HT-29 (cell line): Measurements from ENCODE around the gene FAM98C. TPM values are rescaled to one million over a fixed set of nuclear protein-coding genes. Genes with fewer than 3 reads are reported as not detected.

Experiments
- DNase-seq: peaks from one replicate; pipeline ENCODE4 v3.0.0-alpha.2; 2015; ENCODE audit warnings: low spot score
- total RNA-seq: library from RNA; depleted of rRNA; stranded (reverse); fragments of >200 nt; shearing (Covaris generic); gene quantifications from 2 replicates; pipeline ENCODE4 v1.2.3, GENCODE V29; 2014; rRNA removed

Gene FAM98C
- total RNA-seq, 1 experiment from 2014 or later = 49.5 TPM

- DNase-seq = no peak
Observed at GRCh38 chr19:38453596-38453995, 50.7 kb downstream of the FAM98C start.

GRCh38 chr19:38455031-38455430 lies 52.1 kb downstream of the FAM98C start:
- DNase-seq = peak; percentile 46

- DNase-seq = no peak
Observed at GRCh38 chr19:38457202-38457601, 54.3 kb downstream of the FAM98C start.

GRCh38 chr19:38457690-38458405 lies 55.0 kb downstream of the FAM98C start:
- DNase-seq = no peak

Other genes with a start within 250 kb of the FAM98C start
- gene DPF1, start 178.9 kb upstream of the FAM98C start, total RNA-seq = 0.89 and 1.3 TPM in 2 replicates
- gene PPP1R14A, start 146.7 kb upstream of the FAM98C start, total RNA-seq = not detected in 2 replicates
- gene SPINT2, start 138.5 kb upstream of the FAM98C start, total RNA-seq = 2,475 and 2,514 TPM in 2 replicates
- gene C19orf33, start 98.8 kb upstream of the FAM98C start, total RNA-seq = 1,318 and 1,477 TPM in 2 replicates
- 137 and 149 TPM in 2 replicates for gene YIF1B, start 87.1 kb upstream of the FAM98C start, total RNA-seq
- gene KCNK6, start 83.2 kb upstream of the FAM98C start, total RNA-seq = 10.3 and 13.9 TPM in 2 replicates
- 4.0 and 10.5 TPM in 2 replicates for gene CATSPERG, start 67.3 kb upstream of the FAM98C start, total RNA-seq
- gene PSMD8, start 28.5 kb upstream of the FAM98C start, total RNA-seq = 627 and 640 TPM in 2 replicates
- 0.26 and 0.41 TPM in 2 replicates for gene GGN, start 15.1 kb upstream of the FAM98C start, total RNA-seq
- 0.13 and 3.2 TPM in 2 replicates for gene SPRED3, start 14.4 kb upstream of the FAM98C start, total RNA-seq
- not detected in 2 replicates for gene RASGRP4, start 23.1 kb downstream of the FAM98C start, total RNA-seq
- 0.94 TPM in 1 of 2 replicates, not detected in the other for gene RYR1, start 30.6 kb downstream of the FAM98C start, total RNA-seq
- 0.36 TPM in 1 of 2 replicates, not detected in the other for gene MAP4K1, start 214.9 kb downstream of the FAM98C start, total RNA-seq
- gene EIF3K, start 216.1 kb downstream of the FAM98C start, total RNA-seq = 724 and 815 TPM in 2 replicates
- 1,009 and 1,083 TPM in 2 replicates for gene ACTN4, start 244.6 kb downstream of the FAM98C start, total RNA-seq